GM12878 (cell line): ENCODE data around the gene DNASE1.

ENCODE experiments used
- BRCA1 ChIP-seq: IDR thresholded peaks from 2 replicates; pipeline ENCODE4 v1.6.1; 2011; ENCODE audit warnings: low read depth, low read length, improper control_type of control experiment
- ESRRA ChIP-seq: IDR thresholded peaks from 2 replicates; pipeline ENCODE4 v1.6.1; 2012; ENCODE audit warnings: mild to moderate bottlenecking, low read length, improper control_type of control experiment
- JUNB ChIP-seq: IDR thresholded peaks from 2 replicates; pipeline ENCODE4 v1.6.1; 2016; ENCODE audit warnings: antibody characterized with exemption, mild to moderate bottlenecking
- TARDBP ChIP-seq: IDR thresholded peaks from 2 replicates; pipeline ENCODE4 v1.6.1; 2016; ENCODE audit warnings: borderline replicate concordance
- TCF12 ChIP-seq: IDR thresholded peaks from 2 replicates; pipeline ENCODE4 v1.6.1; 2011; ENCODE audit warnings: low read depth, mild to moderate bottlenecking, low read length
- TF ChIP-seq, protein P1 (sequence below), 3 experiments: IDR thresholded peaks in 2 of 3; conservative IDR thresholded peaks in 1 of 3; 2 replicates each; pipeline ENCODE4 v1.5.1; 2011; ENCODE audit warnings: low read depth in 3 of 3, low read length in 3 of 3, mild to moderate bottlenecking in 3 of 3, control low read depth in 2 of 3, moderate library complexity in 2 of 3, inconsistent platforms in 1 of 3, mixed read lengths in 1 of 3; ENCODE audit not compliant: control insufficient read depth in 2 of 3, insufficient read depth in 1 of 3; ENCODE audit errors: extremely low read depth in 1 of 3
- TF ChIP-seq, protein P2 (sequence below): fragments of 450-650 bp; IDR thresholded peaks from 2 replicates; pipeline ENCODE4 v1.6.1; 2014; ENCODE audit warnings: mild to moderate bottlenecking

DNA sequence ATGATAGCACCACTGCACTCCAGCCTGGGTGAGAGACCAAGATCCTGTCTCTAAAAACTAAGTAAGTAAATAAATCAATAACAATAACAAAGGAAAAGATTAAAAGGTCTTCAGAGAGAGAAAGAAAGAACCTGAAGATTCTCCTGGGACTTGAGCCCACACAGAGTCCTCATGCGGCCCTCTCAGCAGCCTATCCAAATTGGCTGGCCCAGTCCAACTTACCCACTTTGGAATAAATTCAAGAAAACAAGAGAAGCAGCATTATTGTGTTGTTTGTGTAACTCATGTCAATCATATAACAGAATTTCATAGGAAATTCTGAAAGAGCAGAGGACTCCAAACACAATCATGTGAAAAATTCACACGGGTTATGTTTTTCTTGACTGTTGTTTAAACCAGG, 46.9 kb upstream of the DNASE1 start:
- TF ChIP-seq TCF12 = no peak
- no peak for TF ChIP-seq TARDBP
- TF ChIP-seq, protein P1, sequence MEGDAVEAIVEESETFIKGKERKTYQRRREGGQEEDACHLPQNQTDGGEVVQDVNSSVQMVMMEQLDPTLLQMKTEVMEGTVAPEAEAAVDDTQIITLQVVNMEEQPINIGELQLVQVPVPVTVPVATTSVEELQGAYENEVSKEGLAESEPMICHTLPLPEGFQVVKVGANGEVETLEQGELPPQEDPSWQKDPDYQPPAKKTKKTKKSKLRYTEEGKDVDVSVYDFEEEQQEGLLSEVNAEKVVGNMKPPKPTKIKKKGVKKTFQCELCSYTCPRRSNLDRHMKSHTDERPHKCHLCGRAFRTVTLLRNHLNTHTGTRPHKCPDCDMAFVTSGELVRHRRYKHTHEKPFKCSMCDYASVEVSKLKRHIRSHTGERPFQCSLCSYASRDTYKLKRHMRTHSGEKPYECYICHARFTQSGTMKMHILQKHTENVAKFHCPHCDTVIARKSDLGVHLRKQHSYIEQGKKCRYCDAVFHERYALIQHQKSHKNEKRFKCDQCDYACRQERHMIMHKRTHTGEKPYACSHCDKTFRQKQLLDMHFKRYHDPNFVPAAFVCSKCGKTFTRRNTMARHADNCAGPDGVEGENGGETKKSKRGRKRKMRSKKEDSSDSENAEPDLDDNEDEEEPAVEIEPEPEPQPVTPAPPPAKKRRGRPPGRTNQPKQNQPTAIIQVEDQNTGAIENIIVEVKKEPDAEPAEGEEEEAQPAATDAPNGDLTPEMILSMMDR (IDR thresholded peaks at IDR 0.05 in 2 of 3, conservative IDR thresholded peaks at IDR 0.05 in 1 of 3; ENCODE audit: control insufficient read depth in 2 of 3, extremely low read depth in 1 of 3, insufficient read depth in 1 of 3, low read depth in 3 of 3, low read length in 3 of 3) = no peak
- TF ChIP-seq, protein P2, sequence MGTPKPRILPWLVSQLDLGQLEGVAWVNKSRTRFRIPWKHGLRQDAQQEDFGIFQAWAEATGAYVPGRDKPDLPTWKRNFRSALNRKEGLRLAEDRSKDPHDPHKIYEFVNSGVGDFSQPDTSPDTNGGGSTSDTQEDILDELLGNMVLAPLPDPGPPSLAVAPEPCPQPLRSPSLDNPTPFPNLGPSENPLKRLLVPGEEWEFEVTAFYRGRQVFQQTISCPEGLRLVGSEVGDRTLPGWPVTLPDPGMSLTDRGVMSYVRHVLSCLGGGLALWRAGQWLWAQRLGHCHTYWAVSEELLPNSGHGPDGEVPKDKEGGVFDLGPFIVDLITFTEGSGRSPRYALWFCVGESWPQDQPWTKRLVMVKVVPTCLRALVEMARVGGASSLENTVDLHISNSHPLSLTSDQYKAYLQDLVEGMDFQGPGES = no peak
- TF ChIP-seq JUNB = no peak
- TF ChIP-seq ESRRA = no peak
- no peak for TF ChIP-seq BRCA1
